A673 (cell line): ENCODE results near the gene ZDHHC6. TPM values are rescaled to one million over a fixed set of nuclear protein-coding genes. Genes with fewer than 3 reads are reported as not detected.
"Not testable (repeated sequence)": the region's sequence is repeated elsewhere in the genome, so short reads cannot be mapped to it uniquely, and the experiment has no call there.

Experiments used
- BruUV-seq: library from RNA; stranded (reverse); fragments of 400-500 nt; replicated peaks from 2 replicates; lab custom pipeline; 2021; lab: Mats Ljungman, UMichigan
- CTCF ChIA-PET: fragments of 300-600 bp; sonication (Branson Sonifier 250); formaldehyde crosslinking; loops from one replicate; lab custom pipeline; 2022; ENCODE audit warnings: antibody characterized with exemption; lab: Charles Lee
- POLR2A ChIA-PET: fragments of 300-600 bp; sonication (Branson Sonifier 250); formaldehyde crosslinking; loops from one replicate; lab custom pipeline; 2022; ENCODE audit warnings: antibody characterized with exemption; ENCODE audit not compliant: low non-redundant PET; lab: Charles Lee
- DNase-seq: peaks from one replicate; pipeline ENCODE4 v3.0.0-alpha.2; 2015; ENCODE audit warnings: low spot score
- H3K27ac ChIP-seq: fragments of 200-600 bp; sonication (generic); 2 replicates; pipeline ENCODE4 v1.5.1; 2016; ENCODE audit warnings: mixed run types, low read depth, mild to moderate bottlenecking, mixed read lengths, antibody characterized with exemption, low read length; ENCODE audit not compliant: poor library complexity, severe bottlenecking
- H3K27me3 ChIP-seq: fragments of 200-600 bp; sonication (generic); replicated peaks from 2 replicates; pipeline ENCODE4 v1.6.1; 2017; ENCODE audit warnings: mixed run types, low read depth, mild to moderate bottlenecking, mixed read lengths, antibody characterized with exemption, low read length; ENCODE audit not compliant: insufficient read depth, poor library complexity
- H3K36me3 ChIP-seq: fragments of 200-600 bp; sonication (generic); 2 replicates; pipeline ENCODE4 v1.6.1; 2016; ENCODE audit warnings: mixed run types, mild to moderate bottlenecking, mixed read lengths, antibody characterized with exemption, low read length; ENCODE audit not compliant: insufficient read depth, poor library complexity, severe bottlenecking
- H3K4me1 ChIP-seq: fragments of 200-600 bp; sonication (generic); 2 replicates; pipeline ENCODE4 v1.6.1; 2017; ENCODE audit warnings: mixed run types, mild to moderate bottlenecking, mixed read lengths, antibody characterized with exemption, low read length; ENCODE audit not compliant: insufficient read depth, poor library complexity, severe bottlenecking
- H3K4me3 ChIP-seq: fragments of 200-600 bp; sonication (generic); 2 replicates; pipeline ENCODE4 v1.5.1; 2016; ENCODE audit warnings: low read depth, mixed run types, mild to moderate bottlenecking, mixed read lengths, low read length; ENCODE audit not compliant: poor library complexity, severe bottlenecking
- H3K9me3 ChIP-seq: fragments of 200-600 bp; sonication (generic); 2 replicates; pipeline ENCODE4 v1.6.1; 2016; ENCODE audit warnings: mixed run types, low read depth, mild to moderate bottlenecking, mixed read lengths, antibody characterized with exemption, low read length; ENCODE audit not compliant: poor library complexity, severe bottlenecking
- EZH2 ChIP-seq: fragments of 200-600 bp; sonication (generic); IDR thresholded peaks from 2 replicates; pipeline ENCODE4 v1.6.1; 2017; ENCODE audit warnings: borderline replicate concordance, low read depth, mild to moderate bottlenecking, mixed read lengths, antibody characterized with exemption, low read length; ENCODE audit not compliant: poor library complexity, severe bottlenecking
- intact Hi-C: fragments of 100-400 bp; cut with micrococcal nuclease; formaldehyde crosslinking; loops from one replicate; pipeline ENCODE4 v1.10.0; 2022; ENCODE audit not compliant: unreplicated experiment
- total RNA-seq: library from RNA; stranded (reverse); gene quantifications from 2 replicates; pipeline ENCODE4 v1.2.3, GENCODE V29; 2021
- TF ChIP-seq, protein P1 (sequence below): fragments of 300-800, 200-600 bp; sonication (generic); conservative IDR thresholded peaks from 2 replicates; pipeline ENCODE4 v1.5.1; 2017; ENCODE audit warnings: low read depth, mild to moderate bottlenecking, antibody characterized with exemption, low read length, moderate library complexity, mixed read lengths

ZDHHC6 gene
- total RNA-seq, 1 experiment from 2014 or later, result 38.8 TPM

DNA sequence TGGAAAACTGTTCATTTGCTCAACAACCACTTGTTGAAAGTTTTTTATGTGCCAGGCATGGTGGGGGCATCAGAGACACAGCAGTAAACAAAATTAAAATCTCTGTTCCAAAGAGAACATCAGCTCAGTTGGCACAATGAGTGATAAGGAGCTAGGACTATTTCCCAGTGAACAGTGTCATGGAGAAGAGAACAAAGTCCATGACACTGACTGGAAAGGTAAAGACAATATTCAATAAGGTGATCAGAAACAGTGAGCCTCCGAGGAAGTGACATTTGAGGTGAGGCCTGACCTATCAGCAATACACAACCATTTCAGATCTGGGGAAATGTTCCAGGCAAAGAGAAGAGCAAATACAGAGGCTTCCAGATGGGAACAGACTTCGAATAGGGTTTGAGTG is 58.2 kb downstream of the ZDHHC6 start:
- TF ChIP-seq, protein P1, sequence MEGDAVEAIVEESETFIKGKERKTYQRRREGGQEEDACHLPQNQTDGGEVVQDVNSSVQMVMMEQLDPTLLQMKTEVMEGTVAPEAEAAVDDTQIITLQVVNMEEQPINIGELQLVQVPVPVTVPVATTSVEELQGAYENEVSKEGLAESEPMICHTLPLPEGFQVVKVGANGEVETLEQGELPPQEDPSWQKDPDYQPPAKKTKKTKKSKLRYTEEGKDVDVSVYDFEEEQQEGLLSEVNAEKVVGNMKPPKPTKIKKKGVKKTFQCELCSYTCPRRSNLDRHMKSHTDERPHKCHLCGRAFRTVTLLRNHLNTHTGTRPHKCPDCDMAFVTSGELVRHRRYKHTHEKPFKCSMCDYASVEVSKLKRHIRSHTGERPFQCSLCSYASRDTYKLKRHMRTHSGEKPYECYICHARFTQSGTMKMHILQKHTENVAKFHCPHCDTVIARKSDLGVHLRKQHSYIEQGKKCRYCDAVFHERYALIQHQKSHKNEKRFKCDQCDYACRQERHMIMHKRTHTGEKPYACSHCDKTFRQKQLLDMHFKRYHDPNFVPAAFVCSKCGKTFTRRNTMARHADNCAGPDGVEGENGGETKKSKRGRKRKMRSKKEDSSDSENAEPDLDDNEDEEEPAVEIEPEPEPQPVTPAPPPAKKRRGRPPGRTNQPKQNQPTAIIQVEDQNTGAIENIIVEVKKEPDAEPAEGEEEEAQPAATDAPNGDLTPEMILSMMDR, result no peak
- TF ChIP-seq EZH2, result no peak
- Histone ChIP-seq H3K36me3 (no peaks in the 10 kb centered on the region), H3K27ac (peak overlapping the region; percentile 76), H3K4me1 (peaks cover 12% of the 10 kb centered on the region), H3K9me3 (no peaks in the 10 kb centered on the region), H3K27me3 (no peaks in the 10 kb centered on the region), H3K4me3 (no peak overlapping the region)
- BruUV-seq, result no TSS peak
- intact Hi-C loops, result no loop called here
- ChIA-PET CTCF (no interaction called here), POLR2A (no interaction called here)
- DNase-seq, result no peak

- H3K27me3 ChIP-seq, H3K27ac ChIP-seq, POLR2A ChIA-PET, H3K9me3 ChIP-seq, CTCF ChIA-PET, DNase-seq, H3K36me3 ChIP-seq, H3K4me3 ChIP-seq, BruUV-seq, intact Hi-C loops: not testable (repeated sequence)
- peaks cover 12% of the 10 kb centered on the region for H3K4me1 ChIP-seq
Observed at GRCh38 chr10:112388056-112388455, 58.7 kb downstream of the ZDHHC6 start.

GRCh38 chr10:112385201-112385600 is 61.5 kb downstream of the ZDHHC6 start:
- CTCF ChIA-PET, result no interaction called here
- Histone ChIP-seq H3K27me3 (no peaks in the 10 kb centered on the region), H3K27ac (no peak overlapping the region), H3K36me3 (no peaks in the 10 kb centered on the region), H3K9me3 (no peaks in the 10 kb centered on the region), H3K4me3 (no peak overlapping the region), H3K4me1 (peaks cover 10% of the 10 kb centered on the region)
- intact Hi-C loops, result no loop called here
- POLR2A ChIA-PET, result no interaction called here
- BruUV-seq, result no TSS peak
- TF ChIP-seq, protein P1, result no peak
- TF ChIP-seq EZH2, result no peak
- no peak for DNase-seq

- H3K4me1 ChIP-seq, result no peaks in the 10 kb centered on the region
- ChIA-PET POLR2A (no interaction called here), CTCF (no interaction called here)
- no peak overlapping the region for H3K27ac ChIP-seq
- TF ChIP-seq EZH2, result no peak
- TF ChIP-seq, protein P1, result no peak
- no peaks in the 10 kb centered on the region for H3K27me3 ChIP-seq
- DNase-seq, result no peak
- no peak overlapping the region for H3K4me3 ChIP-seq
- no TSS peak for BruUV-seq
- no peaks in the 10 kb centered on the region for H3K36me3 ChIP-seq
- H3K9me3 ChIP-seq, result no peaks in the 10 kb centered on the region
- intact Hi-C loops, result no loop called here
Observed at GRCh38 chr10:112384141-112384540, 62.6 kb downstream of the ZDHHC6 start.
